T-helper 1 cell treated with Interleukin-12 subunit alpha and Interleukin-12 subunit beta and Interleukin-4 antibody, amounts not matched to agents 30 μg/mL and 1 μg/mL, for 36 hours (primary cell): ENCODE data around the gene UMAD1.
"Not testable (repeated sequence)": the region's sequence is repeated elsewhere in the genome, so short reads cannot be mapped to it uniquely, and the experiment has no call there.

Experiments used
- H3K27ac Mint-ChIP-seq: one replicate; pipeline ENCODE4 v1.8.0; 2021; ENCODE audit warnings: mild to moderate bottlenecking, mixed read lengths
- H3K27me3 Mint-ChIP-seq: one replicate; pipeline ENCODE4 v1.8.0; 2021; ENCODE audit warnings: low read depth, mixed read lengths
- H3K36me3 Mint-ChIP-seq: one replicate; pipeline ENCODE4 v1.8.0; 2021; ENCODE audit warnings: low read depth, mixed read lengths
- H3K4me1 Mint-ChIP-seq: one replicate; pipeline ENCODE4 v1.8.0; 2021; ENCODE audit warnings: low read depth, mixed read lengths
- H3K4me3 Mint-ChIP-seq: one replicate; pipeline ENCODE4 v1.8.0; 2021; ENCODE audit warnings: mild to moderate bottlenecking, moderate library complexity, mixed read lengths
- H3K9me3 Mint-ChIP-seq: one replicate; pipeline ENCODE4 v1.8.0; 2021; ENCODE audit warnings: mixed read lengths

The UMAD1 gene

GRCh38 chr7:7812112-7812511 is 171.6 kb downstream of the UMAD1 start:
- Mint-ChIP-seq H3K36me3 (peaks cover 12% of the 10 kb centered on the region), H3K27ac (no peak overlapping the region), H3K4me1 (peaks cover 20% of the 10 kb centered on the region), H3K27me3 (no peaks in the 10 kb centered on the region), H3K4me3 (no peak overlapping the region), H3K9me3 (peaks cover 9% of the 10 kb centered on the region)

GRCh38 chr7:7815395-7815794 is 174.8 kb downstream of the UMAD1 start:
- Mint-ChIP-seq H3K9me3 (peaks cover 14% of the 10 kb centered on the region), H3K27me3 (no peaks in the 10 kb centered on the region), H3K4me3 (peak overlapping the region; percentile 35), H3K36me3 (peaks cover 14% of the 10 kb centered on the region), H3K27ac (no peak overlapping the region), H3K4me1 (peaks cover 33% of the 10 kb centered on the region)

- peaks cover 33% of the 10 kb centered on the region for H3K4me1 Mint-ChIP-seq
- peak overlapping the region; percentile 12 for H3K4me3 Mint-ChIP-seq
- H3K9me3 Mint-ChIP-seq: peaks cover 14% of the 10 kb centered on the region
- no peaks in the 10 kb centered on the region for H3K27me3 Mint-ChIP-seq
- no peak overlapping the region for H3K27ac Mint-ChIP-seq
- H3K36me3 Mint-ChIP-seq: peaks cover 14% of the 10 kb centered on the region
Observed at GRCh38 chr7:7816084-7816483, 175.5 kb downstream of the UMAD1 start.

- Mint-ChIP-seq H3K4me1 (peaks cover 33% of the 10 kb centered on the region), H3K9me3 (peaks cover 14% of the 10 kb centered on the region), H3K27ac (no peak overlapping the region), H3K27me3 (no peaks in the 10 kb centered on the region), H3K36me3 (peaks cover 12% of the 10 kb centered on the region), H3K4me3 (peak overlapping the region; percentile 0)
Observed at GRCh38 chr7:7816816-7817536, 176.4 kb downstream of the UMAD1 start.

GRCh38 chr7:7817748-7818147 is 177.2 kb downstream of the UMAD1 start:
- H3K4me3 Mint-ChIP-seq: no peak overlapping the region
- H3K4me1 Mint-ChIP-seq: peaks cover 33% of the 10 kb centered on the region
- H3K36me3 Mint-ChIP-seq: peaks cover 12% of the 10 kb centered on the region
- H3K27me3 Mint-ChIP-seq: no peaks in the 10 kb centered on the region
- H3K27ac Mint-ChIP-seq: no peak overlapping the region
- H3K9me3 Mint-ChIP-seq: peaks cover 14% of the 10 kb centered on the region

- H3K9me3 Mint-ChIP-seq: peaks cover 14% of the 10 kb centered on the region
- not testable (repeated sequence) for H3K4me3 Mint-ChIP-seq, H3K27ac Mint-ChIP-seq
Observed at GRCh38 chr7:7818179-7818578, 177.6 kb downstream of the UMAD1 start.

GRCh38 chr7:7819442-7820247 is 179.1 kb downstream of the UMAD1 start:
- H3K4me1 Mint-ChIP-seq: peaks cover 33% of the 10 kb centered on the region
- peaks cover 13% of the 10 kb centered on the region for H3K9me3 Mint-ChIP-seq
- H3K27me3 Mint-ChIP-seq: no peaks in the 10 kb centered on the region
- peaks cover 12% of the 10 kb centered on the region for H3K36me3 Mint-ChIP-seq
- no peak overlapping the region for H3K27ac Mint-ChIP-seq
- no peak overlapping the region for H3K4me3 Mint-ChIP-seq

More at GRCh38 chr7:7818179-7818578, 177.6 kb downstream of the UMAD1 start:
- Mint-ChIP-seq H3K4me1 (peaks cover 33% of the 10 kb centered on the region), H3K36me3 (peaks cover 12% of the 10 kb centered on the region)
- not testable (repeated sequence) for H3K27me3 Mint-ChIP-seq

- peaks cover 29% of the 10 kb centered on the region for H3K4me1 Mint-ChIP-seq
- peaks cover 12% of the 10 kb centered on the region for H3K9me3 Mint-ChIP-seq
- no peaks in the 10 kb centered on the region for H3K27me3 Mint-ChIP-seq
- no peak overlapping the region for H3K27ac Mint-ChIP-seq
- peaks cover 11% of the 10 kb centered on the region for H3K36me3 Mint-ChIP-seq
- no peak overlapping the region for H3K4me3 Mint-ChIP-seq
Observed at GRCh38 chr7:7820409-7820808, 179.9 kb downstream of the UMAD1 start.

- no peak overlapping the region for H3K4me3 Mint-ChIP-seq
- no peak overlapping the region for H3K27ac Mint-ChIP-seq
- peaks cover 24% of the 10 kb centered on the region for H3K4me1 Mint-ChIP-seq
- H3K9me3 Mint-ChIP-seq: peaks cover 12% of the 10 kb centered on the region
- H3K27me3 Mint-ChIP-seq: no peaks in the 10 kb centered on the region
- H3K36me3 Mint-ChIP-seq: peaks cover 11% of the 10 kb centered on the region
Observed at GRCh38 chr7:7820939-7821338, 180.4 kb downstream of the UMAD1 start.

- H3K27me3 Mint-ChIP-seq: no peaks in the 10 kb centered on the region
- H3K36me3 Mint-ChIP-seq: peaks cover 11% of the 10 kb centered on the region
- H3K27ac Mint-ChIP-seq: no peak overlapping the region
- H3K4me1 Mint-ChIP-seq: peaks cover 18% of the 10 kb centered on the region
- H3K4me3 Mint-ChIP-seq: no peak overlapping the region
- peaks cover 12% of the 10 kb centered on the region for H3K9me3 Mint-ChIP-seq
Observed at GRCh38 chr7:7821517-7821916, 181.0 kb downstream of the UMAD1 start.

- H3K9me3 Mint-ChIP-seq, H3K27me3 Mint-ChIP-seq, H3K27ac Mint-ChIP-seq, H3K4me1 Mint-ChIP-seq, H3K36me3 Mint-ChIP-seq, H3K4me3 Mint-ChIP-seq: not testable (repeated sequence)
Observed at GRCh38 chr7:7825294-7825693, 184.7 kb downstream of the UMAD1 start.

- Mint-ChIP-seq H3K4me1 (peaks cover 4% of the 10 kb centered on the region), H3K36me3 (peaks cover 12% of the 10 kb centered on the region), H3K27me3 (no peaks in the 10 kb centered on the region), H3K9me3 (peaks cover 7% of the 10 kb centered on the region), H3K4me3 (no peak overlapping the region), H3K27ac (no peak overlapping the region)
Observed at GRCh38 chr7:7829667-7830066, 189.1 kb downstream of the UMAD1 start.

- H3K36me3 Mint-ChIP-seq: peaks cover 6% of the 10 kb centered on the region
- H3K27me3 Mint-ChIP-seq: no peaks in the 10 kb centered on the region
- peaks cover under 1% of the 10 kb centered on the region for H3K9me3 Mint-ChIP-seq
- no peak overlapping the region for H3K4me3 Mint-ChIP-seq
- H3K27ac Mint-ChIP-seq: no peak overlapping the region
- H3K4me1 Mint-ChIP-seq: peaks cover 4% of the 10 kb centered on the region
Observed at GRCh38 chr7:7830122-7830878, 189.7 kb downstream of the UMAD1 start.

- Mint-ChIP-seq H3K4me3 (no peak overlapping the region), H3K36me3 (peaks cover 6% of the 10 kb centered on the region), H3K4me1 (peaks cover 4% of the 10 kb centered on the region), H3K9me3 (no peaks in the 10 kb centered on the region), H3K27ac (no peak overlapping the region), H3K27me3 (no peaks in the 10 kb centered on the region)
Observed at GRCh38 chr7:7832518-7832917, 192.0 kb downstream of the UMAD1 start.
